HuH-7 (cell line): ENCODE measurements around the gene DPYD.

Experiments
- DNase-seq: peaks from one replicate; pipeline ENCODE4 v3.0.0; 2011; ENCODE audit warnings: low spot score

The DPYD gene

DNA sequence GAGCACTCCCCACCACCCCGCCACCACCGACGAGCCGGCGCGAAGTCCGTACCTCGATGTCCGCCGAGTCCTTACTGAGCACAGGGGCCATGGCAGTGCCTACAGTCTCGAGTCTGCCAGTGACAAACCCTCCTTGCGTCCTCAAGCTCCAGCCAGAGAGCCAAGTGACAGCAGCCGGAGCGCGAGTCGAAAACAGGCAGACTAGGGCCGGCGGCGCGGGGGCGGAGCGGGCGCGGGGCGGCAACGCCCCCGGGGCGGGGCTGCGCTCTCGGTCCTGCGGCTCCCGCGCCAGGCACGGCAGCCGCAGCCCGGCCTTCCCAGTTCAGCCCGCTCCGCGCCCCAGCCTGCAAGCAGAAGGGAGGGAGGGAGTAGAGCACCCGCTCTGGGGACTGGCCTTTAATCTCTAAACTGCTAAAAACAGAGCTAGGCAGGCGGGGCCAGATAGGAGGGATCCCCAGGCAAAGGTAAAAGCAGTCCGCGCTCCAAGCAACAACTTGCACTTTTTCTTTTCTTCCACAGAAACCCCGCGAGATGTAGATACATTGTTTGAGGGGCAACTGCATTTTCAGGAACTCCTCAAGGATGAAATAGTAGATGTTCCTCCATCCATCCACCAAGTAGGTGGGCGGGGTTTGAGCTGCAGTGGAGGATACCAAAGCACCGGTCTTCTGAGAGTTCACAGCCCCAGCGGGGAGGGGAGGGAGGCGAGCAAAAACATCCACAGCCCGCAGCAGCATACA, at the start of gene DPYD:
DPYD (minus strand) TSS at position 203 of the 740 bp plus-strand sequence; CDS start at position 91, 112 bp downstream.
- peak; percentile 73 for DNase-seq

DNA sequence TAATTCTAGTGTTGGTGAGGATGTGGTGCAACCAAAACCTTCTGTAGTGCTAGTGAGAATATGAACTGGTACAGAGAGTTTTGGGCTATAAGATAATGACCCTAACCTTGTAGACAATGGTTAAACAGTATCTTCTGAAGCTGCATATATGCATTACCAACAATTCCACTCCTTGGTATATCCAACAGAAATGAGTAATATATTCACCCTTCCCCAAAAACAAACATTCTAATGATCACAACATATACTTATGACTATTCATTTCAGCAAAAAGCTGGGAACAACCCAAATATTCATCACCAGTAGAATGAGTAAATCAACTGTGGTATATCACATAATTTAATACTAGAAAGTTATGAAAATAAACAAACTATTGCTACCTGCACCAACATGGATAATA, 39.6 kb upstream of the DPYD start:
- DNase-seq, result no peak

DNA sequence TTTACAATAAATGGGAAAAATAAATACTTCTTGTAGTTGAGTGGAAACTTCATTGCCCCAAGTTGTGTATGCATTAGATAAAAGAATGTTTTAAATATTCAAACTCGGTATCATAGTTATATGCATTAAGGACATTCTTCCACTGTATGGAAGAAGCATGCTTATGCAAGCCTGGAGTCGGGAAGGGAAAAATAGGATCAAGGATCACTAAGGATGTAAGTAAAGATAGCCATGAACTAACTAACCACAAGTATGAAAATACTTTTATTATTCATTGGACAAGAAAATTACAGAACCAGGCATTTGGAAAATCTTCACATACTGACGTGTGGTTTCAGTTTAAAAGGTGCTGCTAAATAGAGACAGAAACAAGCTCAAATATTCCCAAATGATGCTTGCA, 26.9 kb upstream of the DPYD start:
- no peak for DNase-seq

DNA sequence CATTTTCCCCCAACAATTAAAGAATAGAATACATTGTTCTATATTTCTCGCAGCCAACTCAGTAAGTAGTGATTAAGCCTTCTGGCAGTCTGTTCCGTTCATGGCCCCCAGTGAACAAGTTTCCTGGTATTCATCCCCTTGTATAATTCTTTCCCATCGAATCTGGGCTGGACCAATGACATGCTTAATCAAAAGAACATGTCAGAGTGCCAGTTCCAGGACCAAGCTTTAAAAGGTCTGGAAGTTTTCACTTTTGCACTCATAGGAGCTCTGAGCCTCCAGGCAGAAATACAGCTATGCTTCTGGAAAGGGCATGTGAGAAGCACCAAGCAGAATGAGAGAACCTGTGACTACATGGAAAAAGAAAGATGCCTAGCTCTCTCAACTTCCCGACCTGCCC, 22.5 kb upstream of the DPYD start:
- no peak for DNase-seq

GRCh38 chr1:97942161-97943123, 21.6 kb upstream of the DPYD start:
- DNase-seq, result no peak

GRCh38 chr1:97938285-97938642, 17.4 kb upstream of the DPYD start:
- DNase-seq, result no peak

- DNase-seq, result no peak
These were observed 16.1 kb upstream of the DPYD start for GRCh38 chr1:97936976-97937375.

DNA sequence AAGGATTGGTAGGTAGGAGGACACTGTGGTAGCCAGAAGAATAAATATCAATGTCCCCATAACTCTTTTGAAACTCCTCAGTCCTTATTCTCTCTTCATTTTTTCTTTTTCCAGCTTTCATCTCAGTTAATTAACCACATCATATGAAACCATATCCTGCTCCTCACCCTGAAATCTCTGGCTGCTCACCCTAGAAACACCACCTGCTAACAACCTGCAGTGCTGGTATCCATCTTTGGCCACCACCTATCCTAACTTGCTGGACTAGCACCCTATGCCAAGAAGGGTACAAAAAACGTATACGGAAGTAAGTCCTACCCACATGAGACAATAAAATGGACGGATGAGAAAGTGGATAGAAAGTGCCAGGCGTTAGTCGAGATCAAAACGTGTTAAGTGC, 13.7 kb upstream of the DPYD start:
- DNase-seq, result no peak

DNA sequence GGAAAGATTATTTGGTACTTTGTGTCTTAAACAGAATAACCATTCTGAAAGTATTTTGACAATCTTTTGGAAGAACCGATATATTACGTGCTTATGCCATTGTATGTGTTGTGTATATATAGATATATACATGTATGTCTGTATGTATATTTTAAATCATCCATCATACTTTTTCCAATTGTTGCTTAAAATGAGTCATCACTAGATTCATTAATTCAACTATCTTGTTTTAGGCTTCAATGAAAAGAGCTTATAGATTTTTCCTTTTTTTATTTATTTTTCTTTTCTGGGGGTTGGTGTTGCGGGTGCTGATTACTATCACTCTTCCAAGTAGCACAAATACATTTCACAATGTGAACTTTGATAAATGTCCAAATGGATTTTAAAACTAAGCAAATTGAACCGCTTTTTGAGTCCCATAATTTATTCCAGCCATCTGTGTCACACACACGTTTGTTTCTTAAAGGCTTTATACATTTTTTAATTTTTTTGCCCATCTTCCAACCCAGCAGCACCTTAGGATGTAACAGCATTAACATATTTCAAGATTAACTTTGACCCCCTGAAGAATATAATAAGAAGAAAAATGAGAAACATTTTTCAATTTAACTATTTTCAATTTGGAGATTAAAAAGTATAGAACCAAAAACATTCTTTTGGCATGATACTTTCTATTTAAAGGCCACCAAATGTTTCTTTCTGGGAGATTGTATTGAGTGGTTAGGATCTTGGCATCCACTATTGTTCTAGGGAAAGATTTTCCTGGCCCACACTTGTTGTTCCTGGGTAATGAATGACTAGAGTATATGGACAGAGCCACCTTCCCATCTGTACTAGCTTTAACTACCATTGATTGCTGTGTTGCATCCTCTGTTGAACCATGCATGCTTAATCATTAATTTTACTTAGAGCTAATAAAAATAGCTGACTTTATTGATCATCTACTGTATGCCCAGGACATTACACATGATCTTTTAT, 9.3 kb upstream of the DPYD start:
- DNase-seq, result peak; percentile 33

DNA sequence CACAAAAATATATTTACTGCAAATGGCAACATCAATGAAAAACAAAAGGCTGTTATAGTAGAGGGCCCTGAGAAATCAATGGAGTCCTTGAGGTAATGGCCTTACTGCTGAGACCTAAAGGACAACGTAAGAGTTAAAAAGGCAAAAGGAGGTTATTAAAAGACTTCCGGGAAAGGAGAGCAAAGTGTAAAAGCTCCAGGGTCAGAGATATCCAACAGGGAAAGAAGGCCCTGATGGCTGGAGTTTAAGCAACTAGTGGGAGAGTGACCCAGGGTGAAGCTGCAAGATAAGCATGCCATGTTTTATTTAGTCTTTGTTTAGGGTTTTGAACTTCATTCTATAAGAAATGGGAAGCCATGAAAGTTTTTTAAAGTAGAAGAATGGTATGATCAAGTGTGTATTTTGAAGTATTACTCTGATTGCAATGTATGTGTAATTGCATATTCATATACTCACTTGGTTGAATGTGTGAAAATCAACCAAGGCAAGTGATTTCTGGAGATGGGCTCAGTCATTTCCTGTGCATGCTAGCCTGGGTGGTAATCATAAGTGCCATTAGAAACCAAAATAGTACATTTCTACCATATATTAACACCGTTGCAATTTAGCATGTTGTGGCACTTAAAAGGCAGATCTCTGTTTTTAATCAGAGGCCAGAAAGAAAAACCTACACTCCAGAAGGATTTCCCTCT, 5.3 kb upstream of the DPYD start:
- peak; percentile 16 for DNase-seq

GRCh38 chr1:97925151-97925550, 4.3 kb upstream of the DPYD start:
- no peak for DNase-seq

DNA sequence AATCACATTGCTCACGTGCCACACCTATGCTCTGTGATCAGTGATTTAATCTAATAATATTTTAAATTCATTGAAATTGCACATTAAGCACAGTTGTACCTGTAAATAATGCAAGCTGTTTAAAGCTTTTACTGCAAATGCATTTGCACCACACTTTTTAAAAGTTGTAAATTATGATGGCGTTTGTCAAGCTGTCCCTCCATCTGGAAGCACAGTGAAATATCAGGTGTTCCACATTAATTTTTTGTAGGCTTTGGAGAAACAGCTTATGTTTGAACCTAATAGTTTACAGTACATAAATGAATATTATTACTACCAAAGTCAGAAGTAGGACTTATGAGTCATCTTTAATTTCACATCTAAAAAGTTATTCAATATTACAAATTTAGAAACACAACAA, 3.0 kb upstream of the DPYD start:
- DNase-seq, result no peak

GRCh38 chr1:97920276-97920831, 480 bp downstream of the DPYD start:
- DNase-seq, result peak; percentile 19

GRCh38 chr1:97919585-97920261, 1.1 kb downstream of the DPYD start:
- DNase-seq, result no peak

- DNase-seq, result no peak
These were observed 1.9 kb downstream of the DPYD start for GRCh38 chr1:97918961-97919360.

- no peak for DNase-seq
These were observed 7.2 kb downstream of the DPYD start for GRCh38 chr1:97913506-97914139.

DNA sequence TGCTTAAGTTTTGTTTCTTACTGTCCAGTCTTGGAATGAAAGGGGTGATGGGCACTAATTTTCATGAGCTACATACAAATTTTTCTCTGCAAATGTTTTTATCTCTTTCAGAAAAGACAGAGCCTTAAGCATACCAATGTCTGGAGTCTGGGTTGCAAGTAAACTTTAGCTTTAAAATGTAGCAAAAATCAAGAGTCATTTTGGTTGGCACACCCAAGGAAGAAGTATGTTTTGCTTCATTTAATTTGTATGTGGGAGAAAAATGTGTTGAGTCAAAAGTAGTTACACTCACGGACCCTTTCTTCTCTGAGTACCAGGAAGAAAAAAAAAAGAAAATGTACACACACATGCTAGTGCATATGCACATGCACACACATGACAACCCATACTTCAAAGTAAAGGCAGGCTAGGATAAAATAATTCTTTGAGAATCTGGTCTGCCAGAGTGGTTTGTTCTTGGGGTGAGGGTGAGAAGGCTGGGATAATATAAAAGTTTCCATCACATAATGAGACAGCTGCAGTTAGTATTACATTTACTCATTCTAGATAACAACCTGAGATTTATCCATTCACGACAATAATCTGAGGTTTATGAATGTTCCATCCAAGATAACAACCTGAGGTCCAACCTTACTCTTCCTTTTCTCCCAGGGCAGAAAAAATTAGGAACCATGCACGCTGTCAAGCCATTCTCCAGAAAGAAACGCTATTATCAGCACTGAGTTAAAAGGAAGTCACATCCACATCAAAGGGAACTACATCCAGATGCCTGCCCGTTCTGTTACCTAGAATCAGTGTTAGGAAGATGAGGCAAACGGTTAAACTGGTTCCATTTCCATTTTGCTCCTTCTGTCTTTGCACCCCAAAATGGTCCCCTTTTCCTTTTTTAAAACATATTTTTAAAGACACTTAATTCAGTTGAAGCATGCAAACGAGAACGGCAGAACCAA, 9.3 kb downstream of the DPYD start:
- DNase-seq, result no peak

GRCh38 chr1:97909266-97909665, 11.6 kb downstream of the DPYD start:
- DNase-seq, result no peak

DNA sequence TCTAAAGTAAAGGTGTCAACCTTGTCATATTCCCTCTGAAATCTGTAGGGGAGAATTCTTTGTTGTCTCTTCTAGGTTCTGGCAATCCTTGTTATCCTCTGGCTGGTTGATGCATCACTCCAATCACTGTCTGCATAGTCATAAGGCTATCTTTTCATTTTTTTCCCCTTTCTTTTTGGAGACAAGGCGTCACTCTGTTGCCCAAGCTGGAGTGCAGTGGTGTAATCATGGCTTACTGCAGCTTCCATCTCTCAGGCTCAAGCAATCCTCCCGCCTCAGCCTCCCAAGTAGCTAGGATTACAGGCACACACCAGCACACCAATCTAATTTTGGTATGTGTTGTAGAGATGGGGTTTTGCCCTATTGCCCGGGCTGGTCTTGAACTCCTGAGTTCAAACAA, 12.9 kb downstream of the DPYD start:
- no peak for DNase-seq
